Activated T-cell treated with anti-CD3 and anti-CD28 coated beads, Interleukin-2, amount 50 U/mL, for 4 hours (primary cell): ENCODE results near the gene C12orf54. TPM values are rescaled to one million over a fixed set of nuclear protein-coding genes. Genes with fewer than 3 reads are reported as not detected.

Experiments used
- ATAC-seq, 2 donors: fragments of 200-7000 bp; cut with Tn5 transposase; one replicate each; pipeline ENCODE4 v1.10.0; 2021
- DNase-seq: peaks from one replicate; pipeline ENCODE4 v3.0.0-alpha.2; 2020
- H3K27me3 Mint-ChIP-seq: one replicate; pipeline ENCODE4 v1.8.0; 2021; ENCODE audit warnings: low read depth, mixed read lengths
- H3K36me3 Mint-ChIP-seq: one replicate; pipeline ENCODE4 v1.8.0; 2022; ENCODE audit warnings: mixed read lengths; ENCODE audit not compliant: insufficient read depth
- H3K4me1 Mint-ChIP-seq: one replicate; pipeline ENCODE4 v1.8.0; 2021; ENCODE audit warnings: low read depth, mixed read lengths
- H3K4me3 Mint-ChIP-seq: one replicate; pipeline ENCODE4 v1.8.0; 2021; ENCODE audit warnings: mild to moderate bottlenecking, moderate library complexity, mixed read lengths
- H3K9me3 Mint-ChIP-seq: one replicate; pipeline ENCODE4 v1.8.0; 2021; ENCODE audit warnings: mixed read lengths
- total RNA-seq, 3 donors: library from RNA; stranded (reverse); gene quantifications; one replicate each; pipeline ENCODE4 v1.2.1, GENCODE V29; 2021

Gene C12orf54
- total RNA-seq, 3 donors from 2014 or later = not detected

DNA sequence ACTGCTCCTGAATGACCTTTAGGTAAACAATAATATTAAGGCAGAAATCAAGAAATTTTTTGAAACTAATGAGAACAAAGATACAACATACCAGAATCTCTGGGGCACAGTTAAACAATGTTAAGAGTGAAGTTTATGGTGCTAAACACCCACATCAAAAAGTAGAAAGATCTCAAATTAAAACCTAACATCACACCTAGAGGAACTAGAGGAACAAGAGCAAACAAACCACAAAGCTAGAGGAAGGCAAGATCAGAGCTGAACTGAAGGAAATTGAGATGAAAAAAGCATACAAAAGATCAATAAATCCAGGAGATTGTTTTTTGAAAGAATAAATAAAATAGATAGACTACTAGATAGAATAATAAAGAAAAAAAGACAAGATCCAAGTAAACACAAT lies 50.3 kb downstream of the C12orf54 start:
- DNase-seq (no peak), ATAC-seq (no peak)
- no peaks in the 10 kb centered on the region for H3K9me3 Mint-ChIP-seq
- peaks cover 25% of the 10 kb centered on the region for H3K4me1 Mint-ChIP-seq
- peaks cover 4% of the 10 kb centered on the region for H3K27me3 Mint-ChIP-seq
- H3K4me3 Mint-ChIP-seq = peak overlapping the region; percentile 9
- H3K36me3 Mint-ChIP-seq = peaks cover 2% of the 10 kb centered on the region

DNA sequence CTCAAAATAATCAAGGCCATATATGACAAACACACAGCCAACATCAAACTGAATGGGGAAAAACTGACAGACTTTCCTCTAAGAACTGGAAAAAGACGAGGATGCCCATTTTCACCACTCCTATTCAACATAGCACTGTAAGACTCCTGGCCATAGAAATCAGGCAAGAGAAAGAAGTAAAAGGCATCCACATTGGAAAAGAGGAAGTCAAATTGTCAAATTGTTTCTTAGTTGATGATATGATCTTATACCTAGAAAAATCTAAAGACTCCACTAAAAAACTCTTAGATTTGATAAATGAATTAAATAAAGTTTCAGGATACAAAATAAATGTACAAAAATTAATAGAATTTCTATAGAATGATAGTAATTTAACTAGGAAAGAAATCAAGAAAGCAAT lies 54.3 kb downstream of the C12orf54 start:
- Mint-ChIP-seq H3K27me3 (no peaks in the 10 kb centered on the region), H3K9me3 (no peaks in the 10 kb centered on the region), H3K4me1 (peaks cover 27% of the 10 kb centered on the region), H3K4me3 (no peak overlapping the region), H3K36me3 (peaks cover 2% of the 10 kb centered on the region)
- DNase-seq (no peak), ATAC-seq (no peak)

DNA sequence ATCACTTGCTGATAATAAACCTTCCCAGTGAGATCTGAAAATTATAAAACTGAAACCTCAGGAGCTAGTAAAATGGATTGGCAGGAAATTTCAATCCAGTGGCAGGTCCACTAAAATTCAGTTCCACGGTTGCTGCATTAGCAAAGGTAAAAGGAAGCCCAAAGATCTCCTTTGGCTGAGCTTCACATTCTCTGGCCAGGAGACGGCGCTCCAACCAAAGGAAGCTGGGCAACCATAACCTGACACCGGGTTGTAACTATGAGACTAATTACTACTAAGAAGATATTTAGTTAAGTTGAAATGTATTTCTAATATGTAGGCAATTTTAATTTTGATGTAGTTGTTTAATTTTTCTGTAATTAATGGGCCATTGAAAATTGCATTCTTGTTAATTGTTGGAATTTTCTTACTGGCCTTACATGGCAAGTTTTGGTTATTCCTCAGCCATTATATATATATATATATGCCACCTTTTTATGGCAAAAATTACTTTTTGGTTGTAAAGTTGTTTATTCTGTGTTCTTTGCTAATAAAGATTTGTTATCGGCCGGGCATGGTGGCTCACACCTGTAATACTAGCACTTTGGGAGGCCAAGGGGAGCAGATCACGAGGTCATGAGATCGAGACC lies 60.1 kb downstream of the C12orf54 start:
- Mint-ChIP-seq H3K36me3 (no peaks in the 10 kb centered on the region), H3K9me3 (no peaks in the 10 kb centered on the region), H3K4me3 (no peak overlapping the region), H3K27me3 (peaks cover 6% of the 10 kb centered on the region), H3K4me1 (peaks cover 6% of the 10 kb centered on the region)
- ATAC-seq (peak in 1 of 2 donors; percentile 55), DNase-seq (peak; percentile 27)

DNA sequence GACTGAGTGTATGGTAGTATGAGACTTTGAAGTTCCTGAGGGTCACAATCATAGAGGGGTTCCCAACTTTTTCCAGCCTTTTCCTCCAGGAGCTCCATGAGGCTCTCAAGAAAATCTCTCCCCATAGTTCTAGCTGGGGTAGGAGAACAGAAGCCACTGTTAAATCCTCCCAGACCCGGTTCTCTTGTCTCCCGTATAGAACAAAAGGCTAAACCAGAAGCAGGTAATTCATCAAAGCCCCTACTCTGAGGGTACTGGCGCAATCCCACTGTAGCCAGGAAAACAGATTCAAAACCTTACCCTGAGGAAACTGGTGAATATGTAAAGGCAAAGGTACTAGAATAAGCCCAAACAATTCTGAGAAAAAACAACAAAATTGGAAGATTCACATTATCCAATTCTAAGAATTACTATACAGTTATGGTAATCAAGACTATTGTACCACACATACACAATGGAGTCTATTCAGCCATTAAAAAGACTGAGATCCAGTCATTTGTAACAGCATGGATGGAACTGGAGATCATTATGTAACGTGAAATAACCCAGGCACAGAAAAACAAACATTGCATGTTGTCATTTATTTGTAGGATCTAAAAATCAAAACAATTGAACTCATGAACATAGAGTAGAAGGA lies 63.7 kb downstream of the C12orf54 start:
- Mint-ChIP-seq H3K9me3 (no peaks in the 10 kb centered on the region), H3K27me3 (peaks cover 6% of the 10 kb centered on the region), H3K4me3 (no peak overlapping the region), H3K36me3 (no peaks in the 10 kb centered on the region), H3K4me1 (no peaks in the 10 kb centered on the region)
- DNase-seq (no peak), ATAC-seq (no peak)

Other genes with a start within 250 kb of the C12orf54 start
- gene ZNF641, start 131.6 kb upstream of the C12orf54 start, total RNA-seq = 1 to 10 TPM; 4.3 to 8.3 (median 7.3) TPM
- not detected for gene ANP32D, start 9.9 kb upstream of the C12orf54 start, total RNA-seq
- not detected for gene OR8S1, start 43.1 kb downstream of the C12orf54 start, total RNA-seq
- gene LALBA, start 87.5 kb downstream of the C12orf54 start, total RNA-seq = not detected
- gene KANSL2, start 199.7 kb downstream of the C12orf54 start, total RNA-seq = 10 to 100 TPM; 47.9 to 68.1 (median 68.0) TPM
- gene CCNT1, start 234.2 kb downstream of the C12orf54 start, total RNA-seq = 10 to 100 TPM; 33.7 to 37.7 (median 35.9) TPM